ENCODE data around the gene POLR1E.

DNA sequence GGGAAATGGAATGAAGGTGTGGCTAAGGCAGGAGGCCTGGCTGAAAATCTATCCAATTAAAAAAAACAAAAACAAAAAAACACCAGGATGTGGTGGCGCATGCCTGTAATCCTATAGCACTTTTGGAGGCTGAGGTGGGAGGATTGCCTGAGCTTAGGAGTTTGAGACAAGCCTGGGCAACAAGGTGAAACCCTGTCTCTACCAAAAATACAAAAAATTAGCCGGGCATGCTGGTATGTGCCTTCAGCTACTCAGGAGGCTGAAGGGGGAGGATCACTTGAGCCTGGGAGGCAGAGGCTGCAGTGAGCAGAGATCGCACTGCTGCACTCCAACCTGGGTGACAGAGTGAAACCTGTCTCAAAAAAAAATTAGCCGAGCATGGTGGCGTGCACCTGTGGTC lies 42.2 kb upstream of the POLR1E start:
- TF ChIP-seq POLR2A (IDR thresholded peaks at IDR 0.05): no peak
- TF ChIP-seq, protein P1, sequence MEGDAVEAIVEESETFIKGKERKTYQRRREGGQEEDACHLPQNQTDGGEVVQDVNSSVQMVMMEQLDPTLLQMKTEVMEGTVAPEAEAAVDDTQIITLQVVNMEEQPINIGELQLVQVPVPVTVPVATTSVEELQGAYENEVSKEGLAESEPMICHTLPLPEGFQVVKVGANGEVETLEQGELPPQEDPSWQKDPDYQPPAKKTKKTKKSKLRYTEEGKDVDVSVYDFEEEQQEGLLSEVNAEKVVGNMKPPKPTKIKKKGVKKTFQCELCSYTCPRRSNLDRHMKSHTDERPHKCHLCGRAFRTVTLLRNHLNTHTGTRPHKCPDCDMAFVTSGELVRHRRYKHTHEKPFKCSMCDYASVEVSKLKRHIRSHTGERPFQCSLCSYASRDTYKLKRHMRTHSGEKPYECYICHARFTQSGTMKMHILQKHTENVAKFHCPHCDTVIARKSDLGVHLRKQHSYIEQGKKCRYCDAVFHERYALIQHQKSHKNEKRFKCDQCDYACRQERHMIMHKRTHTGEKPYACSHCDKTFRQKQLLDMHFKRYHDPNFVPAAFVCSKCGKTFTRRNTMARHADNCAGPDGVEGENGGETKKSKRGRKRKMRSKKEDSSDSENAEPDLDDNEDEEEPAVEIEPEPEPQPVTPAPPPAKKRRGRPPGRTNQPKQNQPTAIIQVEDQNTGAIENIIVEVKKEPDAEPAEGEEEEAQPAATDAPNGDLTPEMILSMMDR (IDR thresholded peaks at IDR 0.05): no peak

Measured in Peyer's patch (tissue), 4 donors.